ENCODE results near the gene TIMMDC1.

DNA sequence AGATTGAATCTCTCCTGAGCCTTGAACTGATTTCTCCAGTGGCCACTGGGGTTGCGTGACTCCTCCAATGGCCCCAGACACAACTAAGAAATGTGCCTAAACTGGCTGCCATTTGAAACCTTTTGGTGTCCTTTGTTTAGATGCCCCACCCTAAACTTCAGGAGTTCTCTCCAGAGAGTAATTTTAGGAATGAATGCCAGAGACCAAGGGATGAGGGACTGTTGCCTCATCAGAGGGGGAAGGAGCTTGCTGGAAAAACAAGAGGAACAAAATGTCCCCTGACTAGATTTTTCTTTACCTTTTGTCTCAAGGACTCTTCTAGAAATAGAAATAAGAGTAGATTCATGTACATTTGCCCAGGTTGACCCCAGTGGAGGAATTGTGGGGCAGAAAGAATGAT is 72.9 kb downstream of the TIMMDC1 start:
- no peak for TF ChIP-seq CTCF (IDR thresholded peaks at IDR 0.05)
- TF ChIP-seq EZH2 (IDR thresholded peaks at IDR 0.05), result no peak

Data from neural progenitor cell (in vitro differentiated cells).